ENCODE data around the gene KCNQ2. TPM values are rescaled to one million over a fixed set of nuclear protein-coding genes. Genes with fewer than 3 reads are reported as not detected.
A peak's percentile ranks its signal among the peaks of the same experiment; 100 is the strongest.

Gene KCNQ2
- total RNA-seq (2014; rRNA removed; shearing (Covaris generic)), result 61.7 and 92.4 TPM in 2 replicates
- 67.9 and 68.5 TPM in 2 replicates for polyA plus RNA-seq (2016; fragmentation: Nextera tagmentation; extraction: Ambion mirVana)
- long read RNA-seq, transcript KCNQ2-201 (8 exons, 1,426 nt), result major isoform, 41 of 48 reads
- long read RNA-seq, partial matches to known transcripts, result 1 of 48 reads
- long read RNA-seq, other reads (novel, unspliced or antisense), result 6 of 48 reads

GRCh38 chr20:63471981-63472831 lies at the start of gene KCNQ2:
KCNQ2 (minus strand) TSS chr20:63472655; CDS start chr20:63472463, 192 bp downstream.
- H3K4me3 ChIP-seq, result peak within 1 kb of the TSS; percentile 83
- peaks cover 29% of the 10 kb centered on the region for H3K4me1 Mint-ChIP-seq
- peaks cover 9% of the 10 kb centered on the region; the same call in 1 of the 2 replicates for H3K4me1 ChIP-seq (ENCODE audit: insufficient read depth)
- no peaks in the 10 kb centered on the region for H3K27me3 ChIP-seq (ENCODE audit: insufficient read depth)
- H3K36me3 ChIP-seq (ENCODE audit: insufficient read depth), result no peaks in the 10 kb centered on the region
- TF ChIP-seq CTCF (conservative IDR thresholded peaks at IDR 0.05; ENCODE audit: low read depth in 2 of 2), result no peak
- no peak for TF ChIP-seq EZH2 (IDR thresholded peaks at IDR 0.05; ENCODE audit: low read depth, unreplicated experiment)
- TF ChIP-seq STAT1 (IDR thresholded peaks at IDR 0.05; ENCODE audit: unreplicated experiment), result no peak
- TF ChIP-seq POLR2AphosphoS5 (IDR thresholded peaks at IDR 0.05; ENCODE audit: low read depth), result no peak
- TF ChIP-seq JUNB (IDR thresholded peaks at IDR 0.05; ENCODE audit: unreplicated experiment), result no peak
- no peak for TF ChIP-seq ZNF462 (CRISPR knock-in tag; IDR thresholded peaks at IDR 0.05)
- TF ChIP-seq ZNF331 (CRISPR knock-in tag; IDR thresholded peaks at IDR 0.05; ENCODE audit: low read depth), result no peak
- no peak for TF ChIP-seq ETS1 (IDR thresholded peaks at IDR 0.05)
- TF ChIP-seq ZNF114 (CRISPR knock-in tag; IDR thresholded peaks at IDR 0.05), result no peak
- TF ChIP-seq REST (IDR thresholded peaks at IDR 0.05; ENCODE audit: unreplicated experiment), result no peak
- TF ChIP-seq CREB1 (CRISPR knock-in tag; IDR thresholded peaks at IDR 0.05; ENCODE audit: low read depth), result no peak
- TF ChIP-seq EZH2phosphoT487 (IDR thresholded peaks at IDR 0.05; ENCODE audit: unreplicated experiment), result no peak
- TF ChIP-seq NANOG (IDR thresholded peaks at IDR 0.05; ENCODE audit: borderline replicate concordance), result no peak
- H3K9me2 ChIP-seq (ENCODE audit: insufficient read depth), result no peaks in the 10 kb centered on the region
- H3K9me3 Mint-ChIP-seq, result no peaks in the 10 kb centered on the region
- DNase-seq (ENCODE audit: low spot score) (peak; percentile 79), ATAC-seq (peak; percentile 24)
- H3K4me3 Mint-ChIP-seq, result peak within 1 kb of the TSS; percentile 76; the same call in 2 of the 3 replicates
- 0 out of 2 replicates have a peak, but pooled peaks cover 3% of the 10 kb centered on the region for H3F3A ChIP-seq (replicated peaks; ENCODE audit: low read depth)
- peak within 1 kb of the TSS; percentile 94 for H3K4me2 ChIP-seq
- H3K27me3 Mint-ChIP-seq (ENCODE audit: insufficient read depth, low read depth, poor library complexity), result peaks cover 23% of the 10 kb centered on the region
- peaks cover 4% of the 10 kb centered on the region; the same call in 1 of the 2 replicates for H4K20me1 ChIP-seq (replicated peaks; ENCODE audit: insufficient read depth)
- peaks cover 40% of the 10 kb centered on the region for H3K79me2 ChIP-seq (replicated peaks; ENCODE audit: insufficient read depth)
- H2AFZ ChIP-seq, result no peak within 1 kb of the TSS
- no peak within 1 kb of the TSS for H3K27ac Mint-ChIP-seq
- H3K27ac ChIP-seq (ENCODE audit: low read depth), result no peak within 1 kb of the TSS
- H3K36me3 Mint-ChIP-seq (ENCODE audit: low read depth), result no peaks in the 10 kb centered on the region

All from GM23338 (cell line).